Embryonic facial prominence (tissue), 1 donor: ENCODE data around the gene GPR155.
"Not testable (repeated sequence)": the region's sequence is repeated elsewhere in the genome, so short reads cannot be mapped to it uniquely, and the experiment has no call there.

Source experiments
- DNase-seq: peaks from one replicate; pipeline ENCODE4 v3.0.0-alpha.2; 2016; ENCODE audit errors: extremely low spot score

GPR155 gene

DNA sequence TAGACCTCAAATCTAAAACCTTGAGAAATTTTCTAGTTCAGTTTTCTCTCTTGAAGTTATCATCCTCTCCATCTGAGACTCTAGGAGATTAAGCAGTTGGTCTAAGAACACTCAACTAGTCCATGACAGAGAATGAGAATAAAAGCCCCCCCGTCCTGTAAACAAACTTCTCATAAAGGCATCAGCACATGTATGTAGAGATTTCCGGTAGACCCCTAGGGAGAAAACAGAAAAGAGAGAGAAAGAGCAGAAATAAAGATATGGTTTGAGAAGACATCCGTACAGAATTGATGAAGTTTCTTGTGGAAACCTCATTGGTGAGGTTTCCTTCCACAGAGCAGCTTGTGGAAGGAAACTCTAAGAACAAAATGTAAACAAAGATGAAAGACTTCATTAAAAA, 3.2 kb upstream of the GPR155 start:
- no peak for DNase-seq

DNA sequence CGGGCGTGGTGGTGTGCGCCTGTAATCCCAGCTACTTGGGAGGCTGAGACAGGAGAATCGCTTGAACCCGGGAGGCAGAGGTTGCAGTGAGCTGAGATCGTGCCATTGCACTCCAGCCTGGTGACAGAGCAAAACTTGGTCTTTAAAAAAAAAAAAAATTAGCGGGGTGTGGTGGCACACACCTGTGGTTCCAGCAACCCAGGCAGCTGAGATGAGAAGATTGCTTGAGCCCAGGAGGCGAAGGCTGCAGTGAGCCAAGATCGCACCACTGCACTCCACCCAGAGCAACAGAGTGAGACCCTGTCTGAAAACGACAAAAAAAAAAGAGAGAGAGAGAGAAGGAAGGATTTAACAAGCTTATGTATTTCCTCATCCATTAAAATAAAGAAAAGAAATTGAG, 2.7 kb upstream of the GPR155 start:
- DNase-seq: not testable (repeated sequence)

DNA sequence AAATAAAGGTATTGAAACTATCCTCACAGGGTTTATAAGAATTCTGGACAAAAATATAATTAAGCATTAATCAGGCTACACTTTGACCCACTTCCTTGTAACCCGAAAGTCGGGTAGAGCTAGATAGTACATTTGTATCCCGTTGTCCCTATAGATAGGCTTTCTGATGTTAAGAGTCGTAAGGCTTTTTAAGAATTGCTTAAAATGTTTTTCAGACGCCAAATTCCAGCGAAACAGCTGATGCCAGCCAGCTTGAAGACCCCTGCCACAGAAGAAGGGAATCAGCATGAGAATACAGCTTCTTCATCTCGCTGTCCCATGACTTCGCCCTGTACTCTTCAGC, 962 bp upstream of the GPR155 start:
- no peak for DNase-seq

DNA sequence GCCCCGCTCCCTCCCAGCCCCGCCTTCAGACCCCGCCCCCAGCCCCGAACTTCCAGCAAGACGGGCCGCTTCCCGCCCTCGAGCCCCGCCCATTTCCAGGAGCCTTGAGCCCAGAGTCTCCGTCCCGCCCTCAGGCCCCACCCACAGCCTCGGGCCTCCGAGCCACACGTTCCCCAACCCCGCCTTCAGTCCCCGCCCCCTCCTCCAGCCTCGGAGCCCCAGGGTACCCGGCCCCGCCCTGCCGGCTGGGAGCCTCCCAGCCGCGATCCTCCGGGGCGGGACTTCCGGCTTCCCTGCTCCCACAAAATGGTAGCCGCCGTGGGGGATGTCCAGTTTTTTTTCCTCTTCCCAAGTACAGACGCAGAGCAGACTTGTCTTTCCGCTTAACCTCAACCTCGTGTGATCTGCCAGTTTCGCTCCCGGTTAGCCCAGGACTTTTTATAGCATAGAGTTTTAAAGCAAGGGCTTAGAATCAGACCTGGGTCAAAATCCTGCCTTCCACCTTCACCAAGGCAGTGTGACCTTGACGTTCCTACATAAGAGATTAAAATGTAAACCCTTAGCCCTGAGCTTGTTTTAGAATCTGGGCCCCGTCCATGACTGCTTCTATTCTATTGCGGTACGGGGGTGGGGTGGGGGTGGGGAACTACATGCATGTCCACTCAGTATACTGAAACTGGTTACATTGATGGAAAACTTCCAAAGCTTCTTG, 435 bp upstream of the GPR155 start:
- peak; percentile 96 for DNase-seq

DNA sequence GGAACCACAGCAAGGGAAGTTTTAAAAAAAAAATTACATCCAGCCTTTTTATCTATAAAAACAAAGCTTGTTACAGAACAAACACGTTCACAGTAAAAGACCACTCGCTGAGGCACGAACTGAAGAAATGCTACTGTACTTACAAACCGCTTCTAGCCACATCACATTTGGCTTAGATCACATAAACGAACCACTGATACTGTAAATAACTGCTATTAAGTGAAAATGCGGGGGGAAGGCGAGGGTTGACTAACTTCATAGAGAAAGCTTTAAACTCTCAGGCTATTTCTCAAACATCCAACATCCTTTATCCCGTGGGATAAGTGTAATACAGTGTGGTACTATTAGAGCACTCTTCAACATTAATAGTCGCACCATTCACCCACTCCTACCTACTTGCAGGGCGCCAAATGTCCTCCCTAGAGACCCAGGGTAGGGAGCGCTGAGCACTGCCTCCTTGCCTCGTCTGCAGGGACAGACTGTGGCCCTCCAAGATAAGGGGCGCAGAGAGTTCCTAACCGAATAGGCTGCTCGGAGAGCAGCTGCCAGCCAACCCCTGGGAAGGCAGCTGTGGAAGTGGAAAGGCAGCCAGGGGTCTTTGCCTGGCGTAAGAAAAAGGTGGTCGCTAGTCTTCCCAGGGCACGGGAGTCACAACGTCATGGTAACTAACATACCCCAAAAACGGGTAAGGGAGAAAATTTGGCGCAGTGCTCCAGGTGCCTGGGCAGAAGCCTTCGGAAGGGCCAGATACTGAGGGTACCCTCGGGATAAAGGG, 854 bp downstream of the GPR155 start:
- DNase-seq: no peak

DNA sequence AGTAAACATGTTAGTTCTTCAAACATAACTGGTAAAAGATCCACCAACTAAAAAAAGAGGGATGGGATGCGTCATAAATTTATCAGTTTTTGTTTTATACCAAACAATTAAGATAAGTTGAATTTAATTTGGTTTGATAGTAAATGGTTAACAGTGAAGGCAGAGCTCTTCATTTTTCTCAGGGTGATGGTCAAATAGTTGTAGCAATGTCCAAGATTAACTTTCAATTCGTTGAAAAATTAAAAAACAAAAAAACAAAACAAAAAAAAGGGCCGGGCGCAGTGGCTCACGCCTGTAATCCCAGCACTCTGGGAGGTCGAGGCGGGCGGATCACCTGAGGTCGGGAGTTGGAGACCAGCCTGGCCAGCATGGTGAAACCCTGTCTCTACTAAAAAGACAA, 1.8 kb downstream of the GPR155 start:
- DNase-seq: not testable (repeated sequence)

DNA sequence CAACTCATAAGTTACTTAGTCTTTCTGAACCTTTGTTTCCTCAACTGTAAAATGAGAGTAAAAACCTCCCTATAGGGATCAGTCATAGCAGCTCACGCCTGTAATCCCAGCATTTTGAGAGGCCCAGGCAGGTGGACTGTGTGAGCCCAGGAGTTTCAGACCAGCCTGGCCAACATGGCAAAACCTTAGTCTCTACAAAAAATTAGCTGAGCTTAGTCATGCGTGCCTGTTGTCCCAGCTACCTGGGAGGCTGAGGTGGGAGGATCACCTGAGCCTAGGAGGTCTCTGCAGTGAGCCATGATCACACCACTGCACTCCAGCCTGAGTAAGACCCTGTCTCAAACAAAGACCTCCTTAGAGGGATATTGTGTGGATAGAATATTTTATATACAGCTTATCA, 2.3 kb downstream of the GPR155 start:
- no peak for DNase-seq

DNA sequence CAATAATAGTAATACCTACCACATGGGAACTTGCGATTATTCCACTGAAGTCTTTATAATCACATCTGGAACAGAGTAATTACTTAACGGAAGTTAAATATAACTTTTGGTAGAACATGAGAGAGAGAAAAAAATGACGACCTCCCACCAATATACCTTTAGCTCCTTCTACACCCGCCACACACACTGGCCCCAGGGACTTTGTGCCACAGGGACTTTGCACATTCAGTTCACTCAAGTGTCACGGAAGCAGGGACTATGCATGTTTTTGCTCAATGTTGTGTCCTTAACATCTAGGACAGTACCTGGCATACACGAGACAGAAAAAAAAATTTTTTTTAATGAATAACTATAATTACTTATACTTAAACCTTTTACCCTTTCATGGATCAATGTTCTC, 4.0 kb downstream of the GPR155 start:
- DNase-seq: no peak

DNA sequence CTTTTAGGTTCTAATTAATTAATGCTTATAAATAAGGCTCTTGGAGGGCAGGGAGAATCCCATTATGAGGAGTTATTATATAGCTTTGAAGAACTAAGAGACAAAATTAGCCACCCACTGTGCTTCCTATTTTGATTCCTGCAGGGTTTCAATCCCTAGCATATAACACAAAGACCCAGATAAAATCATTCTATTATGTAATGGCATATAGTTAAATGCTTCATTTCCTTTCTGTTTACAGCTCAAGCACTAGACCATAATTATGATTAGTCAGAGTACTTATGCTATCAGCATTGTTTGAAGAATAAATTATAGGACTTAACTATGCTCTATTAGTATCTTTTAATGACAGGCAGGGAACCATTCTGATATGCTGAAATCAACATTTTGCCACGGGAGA, 9.1 kb downstream of the GPR155 start:
- DNase-seq: no peak

DNA sequence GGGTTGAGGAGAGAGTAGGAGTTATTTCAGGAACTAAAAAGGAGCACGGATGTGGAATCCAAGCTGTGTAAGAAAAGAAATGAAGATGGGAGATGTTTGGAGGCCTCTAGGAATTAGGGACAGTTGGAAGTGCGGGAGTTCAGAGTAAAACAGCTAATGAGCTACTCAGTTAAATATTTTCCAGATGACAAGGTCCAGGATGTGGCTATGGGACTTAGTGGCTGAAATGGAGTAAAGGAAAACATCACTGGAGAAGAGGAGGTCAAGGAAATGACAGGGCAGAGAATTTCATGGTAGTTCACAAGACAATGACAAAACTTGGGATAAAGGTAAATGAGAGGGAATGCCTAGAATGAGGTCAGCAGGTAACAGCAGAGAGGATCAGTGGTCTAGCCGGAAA, 13.0 kb downstream of the GPR155 start:
- no peak for DNase-seq

DNA sequence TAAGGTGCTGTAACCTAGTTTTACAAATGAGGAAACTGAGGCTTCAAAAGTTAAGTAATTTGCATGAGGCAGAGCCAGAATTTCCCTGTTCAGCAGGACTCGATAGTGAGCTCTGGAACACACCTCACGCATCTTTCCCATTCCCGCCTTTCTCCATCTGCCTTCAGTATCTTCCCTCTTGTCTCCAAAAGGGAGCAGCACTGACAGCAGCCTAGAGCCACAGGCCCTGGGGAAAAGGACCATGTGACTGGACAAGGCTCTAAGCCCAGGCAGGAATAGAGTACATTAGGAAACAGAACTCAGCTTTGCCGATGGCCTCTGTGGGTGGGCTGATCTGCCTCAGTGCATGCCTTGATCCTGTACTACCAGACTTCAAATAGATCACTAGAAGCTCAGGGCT, 21.5 kb downstream of the GPR155 start:
- no peak for DNase-seq

DNA sequence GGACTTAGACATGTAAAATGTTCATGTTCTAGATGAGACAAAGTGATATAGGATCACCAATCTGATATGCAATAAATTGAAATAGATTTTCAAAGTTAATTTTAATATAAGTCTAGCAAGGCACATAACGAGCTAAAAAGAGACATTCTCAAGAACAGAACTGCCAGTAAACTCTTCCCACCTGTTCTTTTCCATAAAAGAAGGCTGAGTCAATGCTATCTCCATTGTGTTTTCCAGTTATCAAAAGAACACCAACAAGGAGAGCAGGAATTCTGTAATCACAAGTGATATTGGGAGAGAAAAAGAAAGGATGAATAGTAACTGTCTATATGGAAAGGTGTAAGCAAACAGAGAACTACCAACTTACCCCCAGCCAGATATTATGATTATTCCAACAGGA, 25.6 kb downstream of the GPR155 start:
- DNase-seq: no peak

DNA sequence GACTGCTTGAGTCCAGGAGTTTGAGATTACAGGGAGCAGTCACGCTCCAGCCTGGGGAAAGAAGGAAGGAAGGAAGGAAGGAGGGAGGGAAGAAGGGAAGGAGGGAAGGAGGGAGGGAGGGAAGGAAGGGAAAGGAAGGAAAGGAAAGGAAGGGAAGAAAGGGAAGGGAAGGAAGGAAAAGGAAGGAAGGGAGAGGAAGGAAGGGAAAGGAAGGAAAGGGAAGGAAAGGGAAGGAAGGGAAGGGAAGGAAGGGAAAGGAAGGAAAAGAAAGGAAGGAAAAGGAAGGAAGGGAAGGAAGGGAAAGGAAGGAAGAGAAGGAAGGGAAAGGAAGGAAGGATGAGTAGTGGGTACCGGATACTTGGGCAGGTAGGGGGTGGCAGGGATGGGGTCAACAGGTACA, 32.3 kb downstream of the GPR155 start:
- no peak for DNase-seq

DNA sequence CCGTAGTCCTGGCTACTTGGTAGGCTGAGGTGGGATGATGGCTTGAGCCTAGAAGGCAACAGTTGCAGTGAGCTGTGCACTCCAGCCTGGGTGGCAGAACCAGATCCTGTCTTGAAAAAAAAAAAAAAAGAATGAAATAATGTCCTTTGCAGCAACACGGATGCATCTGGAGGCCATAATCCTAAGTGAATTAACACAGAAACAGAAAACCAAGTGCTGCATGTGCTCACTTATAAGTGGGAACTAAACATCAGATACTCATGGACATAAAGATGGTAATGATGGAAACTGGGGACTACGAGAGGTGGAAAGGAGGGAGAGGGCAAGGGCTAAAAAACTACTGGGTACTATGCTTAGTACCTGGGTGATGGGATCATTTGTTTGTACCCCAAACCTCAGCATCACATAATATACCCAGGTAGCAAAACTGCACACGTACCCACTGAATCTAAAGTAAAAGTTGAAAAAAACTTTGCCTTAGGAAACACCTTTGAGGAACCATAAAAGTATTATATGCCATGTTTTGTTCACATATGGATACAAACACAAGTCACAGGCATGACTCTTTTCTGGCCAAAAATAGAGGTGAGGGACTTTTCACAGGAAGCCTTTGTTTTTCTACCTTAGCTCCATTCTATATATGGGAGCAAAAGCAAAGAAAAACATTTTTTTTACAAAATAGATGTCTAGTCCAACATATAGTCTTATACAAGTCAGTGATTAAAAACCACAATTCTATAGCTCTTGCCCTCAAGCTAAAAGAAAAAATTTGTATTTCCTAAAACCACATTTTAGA, 36.6 kb downstream of the GPR155 start:
- no peak for DNase-seq

DNA sequence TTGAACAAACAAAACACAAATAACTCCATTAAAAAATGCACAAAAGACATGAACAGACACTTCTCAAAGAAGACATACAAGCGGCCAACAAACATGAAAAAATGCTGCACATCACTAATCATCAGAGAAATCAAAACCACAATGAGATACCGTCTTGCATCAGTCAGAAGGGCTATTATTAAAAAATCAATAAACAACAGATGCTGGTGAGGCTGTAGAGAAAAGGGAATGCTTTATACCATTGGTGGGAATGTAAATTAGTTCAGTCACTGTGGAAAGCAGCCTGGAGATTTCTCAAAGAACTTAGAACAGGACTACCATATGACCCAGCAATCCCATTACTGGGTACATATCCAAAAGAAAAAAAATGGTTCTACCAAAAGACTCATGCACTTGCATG, 37.8 kb downstream of the GPR155 start:
- no peak for DNase-seq

DNA sequence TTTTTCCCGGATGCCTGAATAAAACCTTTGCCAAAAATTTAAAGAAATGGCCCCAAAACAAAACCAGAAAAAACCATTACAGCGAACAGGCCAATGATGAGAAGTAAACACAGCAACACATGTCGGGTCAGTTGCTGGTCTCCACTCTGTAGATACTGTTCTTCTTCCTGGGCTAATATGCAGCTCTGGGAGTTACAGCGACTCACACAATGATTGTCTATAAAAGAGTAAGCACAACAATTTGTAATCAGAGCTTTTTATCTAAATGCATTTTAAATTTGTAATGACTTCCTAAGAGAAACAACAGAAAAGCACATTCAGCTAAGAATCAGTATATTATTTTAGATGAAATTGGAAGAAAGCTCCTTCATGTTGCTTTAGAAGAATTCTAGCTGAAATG, 40.3 kb downstream of the GPR155 start:
- DNase-seq: no peak

DNA sequence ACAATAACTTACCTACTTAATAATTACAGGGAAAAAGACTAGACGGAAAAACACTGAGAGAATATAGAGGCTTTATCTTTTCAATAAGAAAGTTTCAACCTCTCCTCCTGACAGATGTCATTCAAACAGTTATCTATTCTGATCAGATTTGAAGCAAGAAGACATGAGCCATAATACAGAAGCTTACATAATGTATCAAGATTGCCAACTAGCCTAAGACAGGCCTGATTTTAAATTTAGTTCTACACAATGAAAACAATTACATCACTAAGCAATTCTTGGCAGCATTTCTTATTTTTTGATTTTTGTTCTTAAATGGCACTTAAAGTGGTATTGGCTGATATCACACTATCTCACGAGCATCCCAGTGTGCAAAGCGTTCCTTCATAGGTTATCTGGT, 41.6 kb downstream of the GPR155 start:
- DNase-seq: no peak

DNA sequence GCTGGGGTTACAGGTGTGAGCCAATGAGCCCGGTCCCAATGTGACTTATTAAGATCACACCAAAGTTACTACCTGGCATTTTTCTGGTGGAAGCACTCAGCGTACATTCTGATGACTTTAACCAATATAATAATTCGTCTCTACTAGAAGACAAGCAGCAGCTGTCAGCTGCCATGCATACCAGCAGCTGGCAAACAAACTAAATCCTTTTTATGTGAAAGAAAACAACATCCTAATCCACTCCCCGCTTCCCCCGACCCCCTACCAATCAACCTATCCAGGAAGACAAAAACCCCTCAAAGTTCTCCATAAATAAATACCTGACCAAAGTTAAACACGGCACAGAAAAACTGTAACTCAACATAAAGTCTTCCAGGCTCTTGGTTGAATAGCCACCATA, 42.1 kb downstream of the GPR155 start:
- no peak for DNase-seq

DNA sequence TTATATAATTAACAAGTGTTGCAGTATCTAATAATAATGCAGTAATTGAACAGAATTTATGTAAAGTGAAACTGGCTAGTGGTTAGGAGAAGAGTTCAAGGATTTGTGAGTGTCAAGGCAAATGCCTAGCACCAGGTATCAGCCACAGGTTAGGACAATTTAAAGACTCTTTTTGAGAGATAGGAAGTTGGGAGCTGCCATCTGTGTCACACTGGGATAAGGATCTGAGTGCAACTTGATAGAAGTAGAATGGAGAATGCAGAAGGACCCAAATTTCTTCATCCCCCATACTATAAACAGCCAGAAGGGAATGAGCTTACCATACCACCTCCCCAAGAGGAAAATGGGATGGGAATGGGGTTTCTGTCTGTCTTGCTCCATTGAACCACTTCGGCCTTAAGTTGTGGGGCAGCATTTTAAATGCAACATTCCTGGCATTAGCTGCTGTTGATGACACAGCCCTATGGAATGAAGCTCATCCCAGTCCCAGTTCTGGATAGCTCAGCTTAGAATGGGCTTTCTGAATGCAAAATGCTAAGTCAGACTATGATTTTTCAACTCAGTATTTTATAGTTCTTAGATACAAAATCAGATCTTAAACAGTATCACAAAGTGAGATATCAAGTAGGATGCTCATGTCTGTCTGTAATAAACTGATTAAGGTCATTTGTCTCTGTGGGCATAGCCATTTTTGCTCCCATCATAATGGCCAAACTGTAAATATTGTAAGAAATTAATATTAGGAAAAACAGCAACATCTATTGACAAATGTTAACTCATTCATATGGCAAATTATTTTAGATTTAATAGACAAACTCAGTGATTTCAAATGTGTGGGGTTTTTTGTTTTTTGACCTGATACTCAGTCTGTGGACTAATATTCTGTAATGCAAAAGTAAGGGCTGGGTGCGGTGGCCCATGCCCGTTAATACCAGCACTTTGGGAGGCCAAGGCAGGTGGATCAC, 44.0 kb downstream of the GPR155 start:
- DNase-seq: no peak

DNA sequence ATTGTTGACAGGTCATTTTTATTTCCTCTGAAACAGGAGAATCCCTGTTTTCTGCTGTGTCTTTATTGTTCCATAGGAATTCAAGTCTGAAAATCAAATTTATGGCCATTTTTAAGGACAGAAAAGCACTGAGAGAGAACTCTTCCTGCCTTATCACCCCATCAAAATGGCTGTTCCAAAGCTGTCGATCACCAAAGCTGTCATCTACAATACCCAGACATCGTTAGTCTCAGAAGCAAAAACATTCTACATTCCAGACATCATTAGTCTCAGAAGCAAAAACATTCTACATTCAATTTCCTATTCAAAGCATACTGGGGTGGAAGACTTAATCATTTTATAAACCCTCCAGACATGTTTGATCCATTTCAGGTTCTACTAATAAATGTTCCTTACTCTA, 46.9 kb downstream of the GPR155 start:
- DNase-seq: no peak

DNA sequence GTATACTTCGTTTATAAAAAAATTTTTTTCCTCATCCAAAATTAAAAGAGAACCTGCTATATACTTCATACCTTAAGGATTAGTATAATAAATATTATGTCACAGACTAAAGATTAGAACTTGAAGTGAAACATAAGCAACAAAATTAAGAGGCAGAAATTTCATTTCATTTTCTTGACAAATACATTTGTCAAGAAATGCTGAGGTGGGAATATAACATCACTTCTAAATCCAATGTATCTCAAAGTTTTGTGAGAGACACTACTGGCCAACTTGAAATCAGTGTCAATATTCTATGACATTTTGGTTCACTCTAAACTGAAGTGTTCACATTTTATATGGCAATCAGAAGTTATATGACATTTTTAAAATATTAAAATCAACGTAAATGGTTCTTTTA, 47.5 kb downstream of the GPR155 start:
- DNase-seq: no peak
